HG03196 (cell line): ENCODE results near the gene SPATA21.

Experiments used
- ATAC-seq: cut with Tn5 transposase; IDR thresholded peaks from one replicate; pipeline ENCODE4 v1.9.1; 2021; ENCODE audit not compliant: unreplicated experiment

The SPATA21 gene

GRCh38 chr1:16451841-16452528, 14.8 kb upstream of the SPATA21 start:
- no peak for ATAC-seq

- ATAC-seq, result no peak
Measured at GRCh38 chr1:16450863-16451481, 13.7 kb upstream of the SPATA21 start.

- ATAC-seq, result no peak
Measured at GRCh38 chr1:16449666-16450065, 12.4 kb upstream of the SPATA21 start.

GRCh38 chr1:16449065-16449464, 11.8 kb upstream of the SPATA21 start:
- no peak for ATAC-seq

- ATAC-seq, result no peak
Measured at GRCh38 chr1:16447641-16448040, 10.4 kb upstream of the SPATA21 start.

- ATAC-seq, result no peak
Measured at GRCh38 chr1:16446116-16446515, 8.9 kb upstream of the SPATA21 start.

GRCh38 chr1:16445052-16445451, 7.8 kb upstream of the SPATA21 start:
- ATAC-seq, result no peak

GRCh38 chr1:16443975-16444770, 6.9 kb upstream of the SPATA21 start:
- no peak for ATAC-seq

GRCh38 chr1:16442941-16443340, 5.7 kb upstream of the SPATA21 start:
- no peak for ATAC-seq

GRCh38 chr1:16442265-16442664, 5.0 kb upstream of the SPATA21 start:
- no peak for ATAC-seq

- no peak for ATAC-seq
Measured at GRCh38 chr1:16441282-16441665, 4.0 kb upstream of the SPATA21 start.

GRCh38 chr1:16440470-16441281, 3.5 kb upstream of the SPATA21 start, which contains the start of gene NECAP2:
Gene NECAP2 (plus strand): TSS chr1:16440724. CDS start chr1:16440762, 38 bp downstream.
- ATAC-seq, result peak; percentile 94

- ATAC-seq, result no peak
Measured at GRCh38 chr1:16440131-16440469, 2.9 kb upstream of the SPATA21 start.

- ATAC-seq, result no peak
Measured at GRCh38 chr1:16438924-16439323, 1.7 kb upstream of the SPATA21 start.

- no peak for ATAC-seq
Measured at GRCh38 chr1:16438516-16438915, 1.3 kb upstream of the SPATA21 start.

- ATAC-seq, result no peak
Measured at GRCh38 chr1:16434501-16434900, 2.7 kb downstream of the SPATA21 start.

- ATAC-seq, result no peak
Measured at GRCh38 chr1:16434007-16434406, 3.2 kb downstream of the SPATA21 start.

- no peak for ATAC-seq
Measured at GRCh38 chr1:16433030-16433429, 4.2 kb downstream of the SPATA21 start.

GRCh38 chr1:16430606-16431005, 6.6 kb downstream of the SPATA21 start:
- no peak for ATAC-seq

- ATAC-seq, result no peak
Measured at GRCh38 chr1:16425125-16426025, 11.8 kb downstream of the SPATA21 start.
